ENCODE measurements around the gene FLT3LG.

Gene FLT3LG

GRCh38 chr19:49489601-49490167 is 15.7 kb downstream of the FLT3LG start:
- FAIRE-seq: no peak

- no peak for FAIRE-seq
Observed at GRCh38 chr19:49490287-49491029, 16.4 kb downstream of the FLT3LG start.

- FAIRE-seq: no peak
Observed at GRCh38 chr19:49491030-49491803, 17.2 kb downstream of the FLT3LG start.

GRCh38 chr19:49491804-49492572 is 18.0 kb downstream of the FLT3LG start:
- FAIRE-seq: no peak

GRCh38 chr19:49492573-49493405 is 18.8 kb downstream of the FLT3LG start:
- FAIRE-seq: no peak

GRCh38 chr19:49496574-49497008 is 22.6 kb downstream of the FLT3LG start:
- FAIRE-seq: no peak

GRCh38 chr19:49497047-49497788 is 23.2 kb downstream of the FLT3LG start:
- FAIRE-seq: no peak

- no peak for FAIRE-seq
Observed at GRCh38 chr19:49497789-49498103, 23.7 kb downstream of the FLT3LG start.

- FAIRE-seq: no peak
Observed at GRCh38 chr19:49498475-49498874, 24.5 kb downstream of the FLT3LG start.

- no peak for FAIRE-seq
Observed at GRCh38 chr19:49499030-49499670, 25.1 kb downstream of the FLT3LG start.

GRCh38 chr19:49502866-49503581 is 29.0 kb downstream of the FLT3LG start:
- FAIRE-seq: no peak

- no peak for FAIRE-seq
Observed at GRCh38 chr19:49503582-49503962, 29.6 kb downstream of the FLT3LG start.

- FAIRE-seq: no peak
Observed at GRCh38 chr19:49506575-49507105, 32.6 kb downstream of the FLT3LG start.

- FAIRE-seq: no peak
Observed at GRCh38 chr19:49507803-49508494, 33.9 kb downstream of the FLT3LG start.

- FAIRE-seq: no peak
Observed at GRCh38 chr19:49512970-49513745, 39.1 kb downstream of the FLT3LG start.

GRCh38 chr19:49513746-49514118 is 39.7 kb downstream of the FLT3LG start:
- FAIRE-seq: no peak

GRCh38 chr19:49514151-49514550 is 40.1 kb downstream of the FLT3LG start:
- no peak for FAIRE-seq

- no peak for FAIRE-seq
Observed at GRCh38 chr19:49515767-49516166, 41.8 kb downstream of the FLT3LG start.

- no peak for FAIRE-seq
Observed at GRCh38 chr19:49518033-49518432, 44.0 kb downstream of the FLT3LG start.

Data from TTC549 (cell line).